Activated gamma-delta T cell (primary cell): Measurements from ENCODE around the gene DGCR8.
"Not testable (repeated sequence)": the region's sequence is repeated elsewhere in the genome, so short reads cannot be mapped to it uniquely, and the experiment has no call there.

Experiments used
- DNase-seq: peaks from one replicate; lab custom pipeline; 2025; lab: John Stamatoyannopoulos, UW

DGCR8 gene

GRCh38 chr22:20152464-20152890, 72.4 kb downstream of the DGCR8 start:
- DNase-seq: no peak

- DNase-seq: no peak
Measured at GRCh38 chr22:20153945-20154344, 73.9 kb downstream of the DGCR8 start.

GRCh38 chr22:20154602-20155187, 74.7 kb downstream of the DGCR8 start:
- DNase-seq: no peak

GRCh38 chr22:20155330-20156041, 75.4 kb downstream of the DGCR8 start:
- DNase-seq: no peak

- no peak for DNase-seq
Measured at GRCh38 chr22:20156042-20156389, 76.0 kb downstream of the DGCR8 start.

- DNase-seq: peak; percentile 30
Measured at GRCh38 chr22:20156611-20157429, 76.8 kb downstream of the DGCR8 start.

- DNase-seq: no peak
Measured at GRCh38 chr22:20157430-20158183, 77.6 kb downstream of the DGCR8 start.

- no peak for DNase-seq
Measured at GRCh38 chr22:20158391-20159036, 78.5 kb downstream of the DGCR8 start.

- no peak for DNase-seq
Measured at GRCh38 chr22:20159076-20159475, 79.0 kb downstream of the DGCR8 start.

- not testable (repeated sequence) for DNase-seq
Measured at GRCh38 chr22:20159531-20159930, 79.5 kb downstream of the DGCR8 start.

GRCh38 chr22:20160041-20160440, 80.0 kb downstream of the DGCR8 start:
- DNase-seq: no peak
